HepG2 (cell line): ENCODE data around the gene GSTM1. TPM values are rescaled to one million over a fixed set of nuclear protein-coding genes. Genes with fewer than 3 reads are reported as not detected.

Source experiments
- ATAC-seq: fragments of 200-7000 bp; cut with Tn5 transposase; 3 replicates; pipeline ENCODE4 v1.9.1; 2020; ENCODE audit warnings: mild to moderate bottlenecking, moderate library complexity
- BruUV-seq: library from RNA; stranded (reverse); fragments of 400-500 nt; replicated peaks from 2 replicates; lab custom pipeline; 2021; lab: Mats Ljungman, UMichigan
- CTCF ChIA-PET: fragments of 300-600 bp; formaldehyde crosslinking; extraction: SDS; loops from one replicate; lab custom pipeline; 2021; ENCODE audit warnings: low total read pairs, inconsistent platforms, low intra/inter-chr PET ratio; lab: Yijun Ruan, JAX
- POLR2A ChIA-PET: fragments of 350-600 bp; sonication (Branson Sonifier 250); formaldehyde crosslinking; loops from one replicate; lab custom pipeline; 2020; ENCODE audit warnings: antibody characterized with exemption, inconsistent platforms; lab: Yijun Ruan, JAX
- DNase-seq: peaks from one replicate; pipeline ENCODE4 v3.0.0-alpha.2; 2015; ENCODE audit warnings: low spot score
- FAIRE-seq: peaks from 3 replicates; lab custom pipeline; 2011; peaks lifted over from hg19 to GRCh38; lab: Jason Lieb, UNC
- H2AFZ ChIP-seq: one replicate; pipeline ENCODE4 v1.6.1; 2011; ENCODE audit warnings: low read length, inconsistent platforms
- H3K27ac ChIP-seq: fragments of 300-600 bp; 3 replicates; pipeline ENCODE4 v1.8.0; 2011; ENCODE audit warnings: mixed run types, mild to moderate bottlenecking, mixed read lengths, low read length, inconsistent platforms; ENCODE audit not compliant: insufficient read depth; ENCODE audit errors: extremely low read length
- H3K27me3 ChIP-seq, 2 experiments: fragments of 200-600 bp in 1 of 2; 2 replicates in 1 of 2; 3 replicates in 1 of 2; pipeline versions ENCODE4 v1.6.0 to v1.8.0; 2011; ENCODE audit warnings: low read length in 2 of 2, mild to moderate bottlenecking in 2 of 2, moderate library complexity in 2 of 2, inconsistent platforms in 1 of 2; ENCODE audit not compliant: insufficient read depth in 2 of 2, control insufficient read depth in 1 of 2
- H3K36me3 ChIP-seq, 2 experiments: fragments of 200-600 bp in 1 of 2; replicated peaks in 1 of 2; 2 replicates in 1 of 2; 3 replicates in 1 of 2; pipeline versions ENCODE4 v1.5.1 to v1.8.0; 2011; ENCODE audit warnings: low read length in 2 of 2, inconsistent platforms in 1 of 2; ENCODE audit not compliant: insufficient read depth in 2 of 2, control insufficient read depth in 1 of 2
- H3K4me1 ChIP-seq: 2 replicates; pipeline ENCODE4 v1.5.1; 2012; ENCODE audit warnings: low read length, inconsistent platforms; ENCODE audit not compliant: insufficient read depth
- H3K4me2 ChIP-seq: 2 replicates; pipeline ENCODE4 v1.6.0; 2011; ENCODE audit warnings: low read depth, low read length, inconsistent platforms
- H3K4me3 ChIP-seq, 3 experiments: fragments of 200-600 bp in 1 of 3; sonication (generic), shearing (Covaris generic) in 1 of 3; replicated peaks in 1 of 3; 2 replicates each; pipeline ENCODE4 v1.5.1; 2011 to 2016; ENCODE audit warnings: low read length in 3 of 3, inconsistent platforms in 2 of 3, low read depth in 2 of 3, mild to moderate bottlenecking in 2 of 3, control low read depth in 1 of 3, mixed read lengths in 1 of 3; ENCODE audit not compliant: insufficient read depth in 1 of 3
- H3K79me2 ChIP-seq: one replicate; pipeline ENCODE4 v1.6.1; 2011; ENCODE audit warnings: low read length, inconsistent platforms; ENCODE audit not compliant: insufficient read depth
- H3K9ac ChIP-seq: 2 replicates; pipeline ENCODE4 v1.6.0; 2011; ENCODE audit warnings: mild to moderate bottlenecking, low read depth, low read length, inconsistent platforms; ENCODE audit not compliant: insufficient read depth
- H3K9me3 ChIP-seq: 2 replicates; pipeline ENCODE4 v1.5.1; 2012; ENCODE audit warnings: mild to moderate bottlenecking, low read length
- H4K20me1 ChIP-seq: 2 replicates; pipeline ENCODE4 v1.6.0; 2011; ENCODE audit warnings: inconsistent platforms, mild to moderate bottlenecking, low read length, moderate library complexity; ENCODE audit not compliant: insufficient read depth
- ARID4A ChIP-seq: sonication (generic); formaldehyde crosslinking; IDR thresholded peaks from 2 replicates; pipeline ENCODE4 v1.5.0; 2020; ENCODE audit warnings: mild to moderate bottlenecking, missing genetic modification reagents, borderline replicate concordance
- DZIP1 ChIP-seq: sonication (generic); formaldehyde crosslinking; IDR thresholded peaks from 2 replicates; pipeline ENCODE4 v1.5.0; 2020; ENCODE audit warnings: mild to moderate bottlenecking, missing genetic modification reagents
- LBX2 ChIP-seq: sonication (generic); formaldehyde crosslinking; IDR thresholded peaks from 2 replicates; pipeline ENCODE4 v1.5.0; 2020; ENCODE audit warnings: missing genetic modification reagents, mild to moderate bottlenecking, borderline replicate concordance
- PPARG ChIP-seq: conservative IDR thresholded peaks from 2 replicates; pipeline ENCODE4 v1.6.1; 2016; ENCODE audit warnings: missing biosample characterization, missing genetic modification reagents
- ZBTB43 ChIP-seq: sonication (generic); formaldehyde crosslinking; conservative IDR thresholded peaks from 2 replicates; pipeline ENCODE4 v1.4.0; 2020; ENCODE audit warnings: missing genetic modification reagents
- ZNF775 ChIP-seq: sonication (generic); formaldehyde crosslinking; IDR thresholded peaks from 2 replicates; pipeline ENCODE4 v1.4.0; 2020; ENCODE audit warnings: missing genetic modification reagents, mild to moderate bottlenecking, moderate library complexity, borderline replicate concordance
- WGBS: methylation state at CpG from one replicate; pipeline ENCODE4 v1.1.6; 2017; ENCODE audit warnings: low lambda C conversion rate; 5-methylcytosine and 5-hydroxymethylcytosine counted together
- in situ Hi-C: cut with HindIII; loops from 2 replicates; pipeline ENCODE4 v1.10.0; 2017; ENCODE audit warnings: low pct_unique_long_range_greater_than_20kb; ENCODE audit not compliant: extremely low pct_ligation_motif_present
- intact Hi-C: fragments of 100-400 bp; cut with micrococcal nuclease; formaldehyde crosslinking; loops from one replicate; pipeline ENCODE4 v1.10.0; 2022; ENCODE audit not compliant: unreplicated experiment
- polyA plus RNA-seq, 8 experiments: library from polyadenylated mRNA; depleted of rRNA in 3 of 8; stranded (reverse) in 7 of 8; unstranded in 1 of 8; fragments of >200 nt; fragmentation: Illumina TruSeq in 4 of 8; extraction: Trizol in 4 of 8; gene quantifications; 2 replicates each; pipeline versions ENCODE4 v1.2.1 to v1.2.3, GENCODE V29; 2011 to 2016; ENCODE audit warnings: low read depth in 4 of 8, missing spikeins in 1 of 8, mixed read lengths in 1 of 8; ENCODE audit not compliant: insufficient read depth in 1 of 8
- total RNA-seq, 5 experiments: library from RNA; depleted of rRNA; stranded (reverse); fragments of >200 nt; fragmentation: Illumina TruSeq; extraction: Trizol; gene quantifications; 2 replicates each; pipeline ENCODE4 v1.2.3, GENCODE V29; 2016; ENCODE audit warnings: low read depth in 1 of 5

The GSTM1 gene
- total and polyA plus RNA-seq, 2 of the 13 experiments (the other 11 are each of a cell fraction or from before 2014, with no cell fraction given) = 0.42 TPM; not detected in 1

- no peak for TF ChIP-seq ARID4A (CRISPR knock-in tag)
Observed at GRCh38 chr1:109639063-109639840, 48.4 kb upstream of the GSTM1 start (continued).

GRCh38 chr1:109639841-109640184, 47.8 kb upstream of the GSTM1 start:
- H4K20me1 ChIP-seq = no peaks in the 10 kb centered on the region
- FAIRE-seq (no peak), DNase-seq (no peak), ATAC-seq (peak; percentile 16)
- peaks cover 39% of the 10 kb centered on the region for H3K4me1 ChIP-seq
- intact Hi-C loops = loop anchor here (2.0 to 5.0 kb wide), 2 partner anchors 97 to 352 kb away; no protein-coding TSS in a partner anchor
- CTCF ChIA-PET = interaction anchor here (1.1 to 2.6 kb wide), 3 partner anchors 10 to 134 kb away, joined by 3 to 13 read pairs (median 7); no protein-coding TSS in a partner anchor
- peak overlapping the region; percentile 29; the same call in 1 of the 2 replicates for H3K4me2 ChIP-seq
- no peaks in the 10 kb centered on the region for H3K9me3 ChIP-seq
- in situ Hi-C loops = loop anchor here (5.0 to 10.0 kb wide), 3 partner anchors 67 to 345 kb away; partner anchors contain the start of gene AHCYL1
- H3K79me2 ChIP-seq = no peaks in the 10 kb centered on the region
- POLR2A ChIA-PET = interaction anchor here (0.7 to 3.8 kb wide), 11 partner anchors 11 to 145 kb away, joined by 3 to 23 read pairs (median 4); partner anchors contain the start of genes EPS8L3, GNAI3, GSTM2 and GSTM4
- 0 out of 5 replicates have a peak, but pooled peaks cover 0 to 3% of the 10 kb centered on the region in 2 experiments for H3K27me3 ChIP-seq
- 19% methylated on average over 5 of the region's 6 CpGs for WGBS
- no peak overlapping the region for H3K27ac ChIP-seq
- no TSS peak for BruUV-seq
- H3K9ac ChIP-seq = no peak overlapping the region
- no peak overlapping the region for H2AFZ ChIP-seq
- H3K36me3 ChIP-seq = no peaks in the 10 kb centered on the region
- no peak overlapping the region for H3K4me3 ChIP-seq
- no peak for TF ChIP-seq LBX2 (CRISPR knock-in tag)
- TF ChIP-seq ZNF775 (CRISPR knock-in tag) = no peak
- no peak for TF ChIP-seq DZIP1 (CRISPR knock-in tag)
- no peak for TF ChIP-seq ZBTB43 (CRISPR knock-in tag)
- TF ChIP-seq PPARG (CRISPR knock-in tag) = no peak
